OCI-LY1 (cell line): ENCODE results near the gene DSTYK.

Experiments
- H2AFZ ChIP-seq: fragments of 200-600 bp; sonication (generic), shearing (Covaris generic); 2 replicates; pipeline ENCODE4 v1.6.0; 2014; ENCODE audit warnings: antibody characterized with exemption, mild to moderate bottlenecking, low read length
- H3F3A ChIP-seq: fragments of 200-600 bp; sonication (generic), shearing (Covaris generic); 2 replicates; pipeline ENCODE4 v1.6.0; 2014; ENCODE audit warnings: mild to moderate bottlenecking, antibody characterized with exemption, low read length, moderate library complexity; ENCODE audit not compliant: insufficient read depth
- H3K27ac ChIP-seq: fragments of 200-600 bp; sonication (generic); 2 replicates; pipeline ENCODE4 v1.5.1; 2014; ENCODE audit warnings: low read length, mixed run types, mild to moderate bottlenecking, low read depth; ENCODE audit not compliant: poor library complexity, severe bottlenecking
- H3K27me3 ChIP-seq: fragments of 200-600 bp; sonication (generic); 2 replicates; pipeline ENCODE4 v1.6.0; 2014; ENCODE audit warnings: antibody characterized with exemption, mild to moderate bottlenecking, low read length, moderate library complexity; ENCODE audit not compliant: insufficient read depth
- H3K36me3 ChIP-seq: fragments of 200-600 bp; sonication (generic); 2 replicates; pipeline ENCODE4 v1.6.1; 2014; ENCODE audit warnings: mild to moderate bottlenecking, antibody characterized with exemption, low read length, moderate library complexity, mixed read lengths; ENCODE audit not compliant: insufficient read depth
- H3K4me1 ChIP-seq: fragments of 200-600 bp; sonication (generic); 2 replicates; pipeline ENCODE4 v1.5.1; 2014; ENCODE audit warnings: mild to moderate bottlenecking, low read length, moderate library complexity; ENCODE audit not compliant: insufficient read depth, severe bottlenecking
- H3K4me2 ChIP-seq: fragments of 200-600 bp; sonication (generic), shearing (Covaris generic); 2 replicates; pipeline ENCODE4 v1.6.1; 2014; ENCODE audit warnings: low read length
- H3K4me3 ChIP-seq: fragments of 200-600 bp; sonication (generic); 2 replicates; pipeline ENCODE4 v1.5.1; 2014; ENCODE audit warnings: low read length, low read depth, mild to moderate bottlenecking, mixed read lengths; ENCODE audit not compliant: poor library complexity, severe bottlenecking
- H3K79me2 ChIP-seq: fragments of 200-600 bp; shearing (Covaris generic); 2 replicates; pipeline ENCODE4 v1.6.1; 2016; ENCODE audit warnings: mixed run types, low read length, mixed read lengths; ENCODE audit not compliant: insufficient read depth
- H3K9ac ChIP-seq: fragments of 200-600 bp; sonication (generic), shearing (Covaris generic); 2 replicates; pipeline ENCODE4 v1.6.1; 2014; ENCODE audit warnings: mild to moderate bottlenecking, low read length, mixed read lengths
- H3K9me2 ChIP-seq: fragments of 200-600 bp; sonication (generic), shearing (Covaris generic); 2 replicates; pipeline ENCODE4 v1.6.1; 2014; ENCODE audit warnings: low read depth, mild to moderate bottlenecking, low read length, mixed read lengths
- H3K9me3 ChIP-seq: fragments of 200-600 bp; shearing (Covaris generic); 2 replicates; pipeline ENCODE4 v1.6.1; 2014; ENCODE audit warnings: low read length, mixed read lengths
- H4K20me1 ChIP-seq: fragments of 200-600 bp; sonication (generic), shearing (Covaris generic); 2 replicates; pipeline ENCODE4 v1.6.0; 2016; ENCODE audit warnings: mild to moderate bottlenecking, low read length; ENCODE audit not compliant: insufficient read depth
- CTCF ChIP-seq: fragments of 200-600 bp; sonication (generic), shearing (Covaris generic); IDR thresholded peaks from 2 replicates; pipeline ENCODE4 v1.5.1; 2017; ENCODE audit warnings: mild to moderate bottlenecking, antibody characterized with exemption, low read length, moderate library complexity, mixed read lengths
- EZH2 ChIP-seq: fragments of 200-600 bp; sonication (generic), shearing (Covaris generic); IDR thresholded peaks from 2 replicates; pipeline ENCODE4 v1.8.0; 2017; ENCODE audit warnings: borderline replicate concordance, mixed run types, mild to moderate bottlenecking, antibody characterized with exemption, low read length, moderate library complexity, mixed read lengths

Gene DSTYK

GRCh38 chr1:205109269-205109668, 102.2 kb downstream of the DSTYK start:
- H3K4me2 ChIP-seq: no peak overlapping the region
- H3K79me2 ChIP-seq: no peaks in the 10 kb centered on the region
- H3K9ac ChIP-seq: no peak overlapping the region
- no peak overlapping the region for H3K4me3 ChIP-seq
- TF ChIP-seq EZH2: no peak
- TF ChIP-seq CTCF: no peak
- no peaks in the 10 kb centered on the region for H4K20me1 ChIP-seq
- H3K9me2 ChIP-seq: no peaks in the 10 kb centered on the region
- H3K4me1 ChIP-seq: no peaks in the 10 kb centered on the region
- no peaks in the 10 kb centered on the region for H3K9me3 ChIP-seq
- no peaks in the 10 kb centered on the region for H3F3A ChIP-seq
- H3K36me3 ChIP-seq: peaks cover 61% of the 10 kb centered on the region
- no peak overlapping the region for H2AFZ ChIP-seq
- no peak overlapping the region for H3K27ac ChIP-seq
- H3K27me3 ChIP-seq: no peaks in the 10 kb centered on the region

GRCh38 chr1:205108464-205108863, 103.0 kb downstream of the DSTYK start:
- Histone ChIP-seq H2AFZ (no peak overlapping the region), H3K4me1 (no peaks in the 10 kb centered on the region), H3K36me3 (peaks cover 62% of the 10 kb centered on the region), H3K27me3 (no peaks in the 10 kb centered on the region), H3K9me3 (no peaks in the 10 kb centered on the region), H3K4me3 (no peak overlapping the region), H3K27ac (no peak overlapping the region), H3K79me2 (no peaks in the 10 kb centered on the region), H3K9ac (no peak overlapping the region), H3F3A (no peaks in the 10 kb centered on the region), H4K20me1 (no peaks in the 10 kb centered on the region), H3K4me2 (no peak overlapping the region), H3K9me2 (no peaks in the 10 kb centered on the region)
- no peak for TF ChIP-seq CTCF
- TF ChIP-seq EZH2: no peak

GRCh38 chr1:205107327-205107726, 104.2 kb downstream of the DSTYK start:
- Histone ChIP-seq H3K9ac (no peak overlapping the region), H3F3A (no peaks in the 10 kb centered on the region), H4K20me1 (no peaks in the 10 kb centered on the region), H3K36me3 (peaks cover 65% of the 10 kb centered on the region), H3K4me2 (no peak overlapping the region), H3K27me3 (no peaks in the 10 kb centered on the region), H3K79me2 (no peaks in the 10 kb centered on the region), H3K4me3 (no peak overlapping the region), H3K27ac (no peak overlapping the region), H3K4me1 (no peaks in the 10 kb centered on the region), H2AFZ (no peak overlapping the region), H3K9me2 (no peaks in the 10 kb centered on the region), H3K9me3 (no peaks in the 10 kb centered on the region)
- TF ChIP-seq CTCF: no peak
- TF ChIP-seq EZH2: no peak
